ENCODE measurements around the gene PC.
A peak's percentile ranks its signal among the peaks of the same experiment; 100 is the strongest.

The PC gene

DNA sequence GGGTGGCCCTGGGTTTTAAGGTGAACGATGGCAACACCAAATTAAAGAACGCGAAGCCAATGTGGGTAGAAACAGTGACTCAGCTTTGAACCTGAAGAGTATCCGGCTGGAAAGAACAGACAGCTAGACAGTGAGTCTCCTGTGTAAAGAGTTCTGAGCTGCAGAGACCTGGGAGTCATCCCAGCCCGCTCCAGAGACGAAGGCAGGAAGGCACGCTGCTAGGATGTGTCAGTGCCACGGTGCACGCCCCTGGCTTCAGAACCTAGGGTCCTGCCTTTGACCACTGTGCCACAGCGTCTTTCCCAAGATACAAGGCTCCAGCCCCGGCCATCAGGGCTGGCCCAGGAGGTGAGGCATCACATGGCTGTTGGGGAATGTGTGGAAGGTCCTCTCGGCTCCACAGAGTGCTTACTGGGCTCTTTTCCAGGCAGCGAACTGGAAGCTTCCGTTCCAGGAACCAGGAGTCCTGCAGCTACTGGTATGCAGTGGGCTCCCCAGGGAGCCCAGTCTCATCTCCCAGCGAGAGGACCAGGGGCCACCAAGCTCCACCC, 71.4 kb downstream of the PC start:
- H3K4me3 ChIP-seq (replicated peaks; ENCODE audit: low read depth, low read length): no peak overlapping the region
- TF ChIP-seq, protein P1, sequence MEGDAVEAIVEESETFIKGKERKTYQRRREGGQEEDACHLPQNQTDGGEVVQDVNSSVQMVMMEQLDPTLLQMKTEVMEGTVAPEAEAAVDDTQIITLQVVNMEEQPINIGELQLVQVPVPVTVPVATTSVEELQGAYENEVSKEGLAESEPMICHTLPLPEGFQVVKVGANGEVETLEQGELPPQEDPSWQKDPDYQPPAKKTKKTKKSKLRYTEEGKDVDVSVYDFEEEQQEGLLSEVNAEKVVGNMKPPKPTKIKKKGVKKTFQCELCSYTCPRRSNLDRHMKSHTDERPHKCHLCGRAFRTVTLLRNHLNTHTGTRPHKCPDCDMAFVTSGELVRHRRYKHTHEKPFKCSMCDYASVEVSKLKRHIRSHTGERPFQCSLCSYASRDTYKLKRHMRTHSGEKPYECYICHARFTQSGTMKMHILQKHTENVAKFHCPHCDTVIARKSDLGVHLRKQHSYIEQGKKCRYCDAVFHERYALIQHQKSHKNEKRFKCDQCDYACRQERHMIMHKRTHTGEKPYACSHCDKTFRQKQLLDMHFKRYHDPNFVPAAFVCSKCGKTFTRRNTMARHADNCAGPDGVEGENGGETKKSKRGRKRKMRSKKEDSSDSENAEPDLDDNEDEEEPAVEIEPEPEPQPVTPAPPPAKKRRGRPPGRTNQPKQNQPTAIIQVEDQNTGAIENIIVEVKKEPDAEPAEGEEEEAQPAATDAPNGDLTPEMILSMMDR (IDR thresholded peaks at IDR 0.05; ENCODE audit: low read length, missing control alignments): no peak
- peak; percentile 66 for DNase-seq (ENCODE audit: low read depth)

DNA sequence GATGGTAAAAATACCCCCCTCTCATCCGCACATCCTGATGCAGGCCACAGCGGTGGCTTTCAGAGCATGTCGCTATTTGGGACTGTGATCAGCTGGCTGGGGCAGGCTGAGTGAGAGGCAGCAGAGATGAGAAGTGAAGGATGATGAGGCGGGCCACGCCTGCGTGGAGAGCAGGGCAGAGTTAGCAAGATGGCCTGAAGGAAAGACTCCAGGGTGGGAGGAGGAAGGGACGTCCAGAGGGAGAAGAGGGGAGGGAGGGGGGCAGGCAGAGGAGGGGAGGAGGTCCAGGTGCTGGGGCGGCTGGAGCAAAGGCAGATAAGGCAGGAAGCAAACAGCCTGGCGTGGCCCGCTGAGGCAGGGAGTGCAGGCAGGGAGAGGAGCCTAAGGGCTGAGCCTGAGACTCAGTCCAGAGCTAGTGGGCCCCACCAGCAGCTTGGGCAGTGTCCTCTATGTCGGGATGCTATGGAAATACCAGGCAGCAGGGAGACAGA, 72.2 kb downstream of the PC start:
- no peak overlapping the region for H3K4me3 ChIP-seq (replicated peaks; ENCODE audit: low read depth, low read length)
- no peak for DNase-seq (ENCODE audit: low read depth)
- TF ChIP-seq, protein P1 (IDR thresholded peaks at IDR 0.05; ENCODE audit: low read length, missing control alignments): no peak

- TF ChIP-seq, protein P1 (IDR thresholded peaks at IDR 0.05; ENCODE audit: low read length, missing control alignments): no peak
- no peak overlapping the region for H3K4me3 ChIP-seq (replicated peaks; ENCODE audit: low read depth, low read length)
- no peak for DNase-seq (ENCODE audit: low read depth)
Measured at GRCh38 chr11:66885469-66885868, 72.7 kb downstream of the PC start.

DNA sequence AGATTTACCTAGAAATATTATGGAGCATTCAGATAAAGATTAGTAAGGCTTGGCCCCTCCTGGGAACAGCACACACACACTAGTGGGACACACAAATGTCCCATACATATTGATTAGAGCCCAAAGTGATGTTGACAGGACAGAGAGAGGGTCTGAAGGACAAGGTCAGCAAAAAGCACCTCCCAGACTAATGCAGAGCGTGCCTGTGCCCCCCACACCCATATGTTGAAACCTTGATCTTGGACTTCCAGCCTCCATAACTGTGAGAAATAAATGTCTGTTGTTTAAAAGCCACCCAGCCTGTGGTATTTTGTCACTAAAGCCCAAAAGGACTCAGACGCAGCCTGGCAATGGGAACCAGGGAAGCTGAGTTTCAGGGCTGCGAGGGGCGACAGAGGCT, 73.7 kb downstream of the PC start:
- no peak for DNase-seq (ENCODE audit: low read depth)
- TF ChIP-seq, protein P1 (IDR thresholded peaks at IDR 0.05; ENCODE audit: low read length, missing control alignments): no peak
- no peak overlapping the region for H3K4me3 ChIP-seq (replicated peaks; ENCODE audit: low read depth, low read length)

DNA sequence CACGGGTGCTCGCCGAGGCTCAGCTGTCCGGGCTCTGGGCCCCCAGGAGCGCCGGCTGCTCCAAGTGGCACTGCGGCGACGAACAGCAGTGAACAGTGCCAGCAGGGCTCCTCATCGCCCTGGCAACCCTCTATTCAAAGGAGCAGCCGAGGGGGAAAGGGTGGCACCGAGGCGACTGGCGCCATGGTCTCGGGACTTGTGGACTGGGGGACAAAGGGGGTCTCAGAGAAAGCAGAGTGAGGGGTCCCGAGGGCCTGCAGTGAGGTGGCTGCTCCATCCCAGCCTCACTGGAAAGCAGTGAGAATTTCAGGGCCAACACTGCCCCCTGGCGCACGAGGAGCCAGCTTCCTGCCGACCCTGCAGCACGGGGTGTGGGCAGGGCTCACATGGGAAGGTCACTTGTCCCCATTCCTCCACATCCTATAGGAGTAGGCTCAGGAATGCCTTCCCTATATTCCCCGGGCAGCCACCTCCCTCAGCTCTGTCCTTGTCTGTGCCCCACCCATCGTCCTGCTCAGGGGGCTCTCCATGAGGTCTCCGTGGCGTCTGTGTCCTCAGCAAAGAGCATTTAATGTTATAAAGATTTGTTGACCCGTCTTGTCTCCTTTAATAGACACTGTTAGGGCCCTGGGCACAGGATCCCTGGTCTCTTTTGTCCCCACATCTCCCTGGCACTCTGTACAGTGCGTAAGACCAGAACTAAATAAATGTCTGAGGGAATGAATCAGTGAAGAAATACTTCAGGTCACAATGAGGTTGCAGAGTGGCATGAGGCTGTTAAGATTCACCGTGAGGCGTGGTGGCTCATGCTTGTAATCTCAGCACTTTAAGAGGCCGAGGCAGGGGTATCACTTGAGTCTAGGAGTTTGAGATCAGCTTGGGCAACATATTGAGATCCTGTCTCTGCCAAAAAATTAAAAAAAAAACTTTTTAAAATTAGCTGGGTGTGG, 74.9 kb downstream of the PC start:
- TF ChIP-seq, protein P1 (IDR thresholded peaks at IDR 0.05; ENCODE audit: low read length, missing control alignments): peak; percentile 56
- no peak overlapping the region for H3K4me3 ChIP-seq (replicated peaks; ENCODE audit: low read depth, low read length)
- peak; percentile 43 for DNase-seq (ENCODE audit: low read depth)

DNA sequence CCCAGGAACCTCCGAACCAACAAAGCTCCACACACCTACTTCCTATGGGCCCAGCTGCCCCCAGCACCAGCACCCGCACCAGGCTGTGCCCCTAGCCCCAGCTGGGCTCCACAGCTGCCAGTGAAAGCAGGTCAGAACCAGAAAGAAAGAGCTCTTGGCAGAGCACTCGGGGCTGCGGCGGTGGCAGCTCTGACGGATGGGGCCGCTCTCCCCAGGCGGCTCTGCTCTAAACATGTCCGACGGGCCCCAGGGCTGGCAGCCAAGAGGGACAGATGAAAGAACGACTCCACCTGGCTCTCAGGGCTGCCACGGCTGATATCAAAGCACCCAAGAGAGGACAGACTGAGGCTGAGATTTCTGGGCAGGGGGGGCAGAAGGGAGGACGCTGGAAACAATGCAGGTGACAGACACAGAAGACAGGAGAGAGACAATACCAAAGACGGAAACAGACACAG, 75.6 kb downstream of the PC start:
- TF ChIP-seq, protein P1 (IDR thresholded peaks at IDR 0.05; ENCODE audit: low read length, missing control alignments): no peak
- H3K4me3 ChIP-seq (replicated peaks; ENCODE audit: low read depth, low read length): no peak overlapping the region
- no peak for DNase-seq (ENCODE audit: low read depth)

Measured in fibroblast of pulmonary artery (primary cell).